Midbrain (tissue), 1 donor: Measurements from ENCODE around the gene RAB27A.
"Not testable (repeated sequence)": the region's sequence is repeated elsewhere in the genome, so short reads cannot be mapped to it uniquely, and the experiment has no call there.

Experiments
- DNase-seq: peaks from one replicate; lab custom pipeline; 2025; lab: John Stamatoyannopoulos, UW

RAB27A gene

GRCh38 chr15:55250392-55250791, 39.2 kb downstream of the RAB27A start:
- no peak for DNase-seq

DNA sequence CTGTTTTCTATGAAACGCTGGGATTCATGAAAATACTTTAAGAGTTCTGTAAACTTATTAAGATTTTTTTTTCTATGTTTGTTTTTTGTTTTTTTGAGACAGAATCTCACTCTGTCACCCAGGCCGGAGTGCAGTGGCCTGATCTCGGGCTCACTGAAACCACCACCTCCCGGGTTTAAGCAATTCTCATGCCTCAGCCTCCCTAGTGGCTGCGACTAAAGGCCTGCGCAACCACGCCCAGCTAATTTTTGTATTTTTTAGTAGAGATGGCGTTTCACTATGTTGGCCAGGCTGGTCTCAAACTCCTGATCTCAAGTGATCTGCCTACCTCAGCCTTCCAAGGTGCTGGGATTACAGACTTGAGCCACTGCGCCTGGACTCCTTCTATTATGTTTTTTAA, 39.7 kb downstream of the RAB27A start:
- not testable (repeated sequence) for DNase-seq

GRCh38 chr15:55248895-55249294, 40.7 kb downstream of the RAB27A start:
- no peak for DNase-seq

DNA sequence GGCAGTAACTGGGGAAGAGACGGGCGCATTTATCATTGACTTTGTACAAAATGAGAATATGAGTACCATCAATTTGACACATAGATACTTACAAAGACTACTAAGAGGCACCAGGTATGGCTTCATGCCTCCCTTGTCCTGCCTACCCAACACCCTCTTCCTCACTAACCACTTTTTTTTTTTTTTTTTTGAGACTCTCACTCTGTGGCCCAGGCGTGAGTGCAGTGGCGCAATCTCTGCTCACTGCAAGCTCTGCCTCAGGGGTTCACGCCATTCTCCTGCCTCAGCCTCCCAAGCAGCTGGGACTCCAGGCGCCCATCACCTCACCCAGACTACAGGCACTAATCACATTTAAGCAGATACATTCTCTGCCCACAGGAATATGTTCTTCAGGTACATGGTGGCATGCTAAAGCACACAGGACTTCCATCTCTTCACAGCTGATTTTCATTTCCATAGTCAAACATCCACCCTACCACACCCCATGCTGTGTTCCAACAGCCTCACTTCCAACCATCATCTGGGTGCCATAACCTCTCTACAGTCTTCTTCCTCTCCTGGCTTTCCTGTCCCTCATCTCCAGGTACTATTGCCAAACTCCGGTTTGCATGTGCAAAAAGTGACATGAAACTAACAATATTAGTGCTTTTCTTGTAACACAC, 41.7 kb downstream of the RAB27A start:
- DNase-seq: no peak

- DNase-seq: no peak
Measured at GRCh38 chr15:55247311-55247710, 42.3 kb downstream of the RAB27A start.

GRCh38 chr15:55246567-55246966, 43.0 kb downstream of the RAB27A start:
- no peak for DNase-seq

DNA sequence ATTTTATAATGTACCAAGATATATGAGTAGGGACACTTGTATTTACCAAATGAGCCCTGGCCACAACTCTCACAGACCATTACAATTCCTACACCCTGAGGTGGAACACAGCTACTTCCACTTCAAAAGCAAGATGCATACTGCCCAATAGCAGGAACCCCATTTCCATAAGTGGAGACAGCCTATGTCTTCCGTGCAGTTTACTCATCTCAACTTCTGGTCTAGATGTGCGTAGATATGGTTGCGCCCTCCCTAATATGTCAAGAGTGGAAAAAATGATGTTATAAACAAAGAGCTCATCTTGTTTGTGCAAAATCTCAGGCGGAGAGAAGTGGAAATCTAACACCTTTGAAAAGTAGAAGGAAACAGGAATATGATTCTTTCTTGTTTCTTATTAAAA, 44.6 kb downstream of the RAB27A start:
- no peak for DNase-seq

DNA sequence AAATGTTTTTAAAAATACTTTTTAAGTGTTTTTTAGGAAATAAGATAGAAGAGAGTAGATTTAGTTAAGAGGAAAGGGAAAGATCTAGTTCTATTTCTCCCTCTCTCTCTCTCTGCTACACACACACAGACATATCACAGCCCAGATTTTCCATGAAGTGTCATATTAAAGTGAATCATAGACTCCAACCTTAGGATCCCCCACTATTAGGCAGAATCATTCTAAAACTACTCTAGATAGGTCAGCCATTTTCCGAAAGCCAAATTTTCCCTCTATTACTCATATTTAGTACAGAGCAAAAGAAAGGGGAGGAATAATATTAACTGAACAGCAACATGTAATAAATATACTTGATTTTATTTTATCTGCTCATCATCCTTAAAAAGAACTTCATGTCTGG, 47.7 kb downstream of the RAB27A start:
- DNase-seq: no peak

DNA sequence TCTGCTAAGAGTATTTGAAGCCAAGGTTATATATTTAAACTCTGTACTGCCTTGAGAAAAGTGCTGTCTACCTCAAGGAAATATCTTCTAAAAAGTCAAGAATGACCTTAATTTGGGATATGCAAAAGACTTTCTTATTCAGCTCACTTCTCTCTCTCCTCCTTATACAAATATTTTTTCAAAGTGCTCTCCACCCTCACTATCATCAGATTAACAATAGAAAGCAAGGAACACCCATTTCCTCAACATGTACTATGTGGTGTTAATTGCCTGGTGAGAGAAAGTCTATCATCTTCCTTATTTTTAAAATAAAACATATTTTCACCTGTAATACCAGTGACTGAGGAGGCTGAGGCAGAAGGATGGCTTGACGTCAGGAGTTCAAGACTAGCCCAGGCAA, 48.4 kb downstream of the RAB27A start:
- DNase-seq: no peak

DNA sequence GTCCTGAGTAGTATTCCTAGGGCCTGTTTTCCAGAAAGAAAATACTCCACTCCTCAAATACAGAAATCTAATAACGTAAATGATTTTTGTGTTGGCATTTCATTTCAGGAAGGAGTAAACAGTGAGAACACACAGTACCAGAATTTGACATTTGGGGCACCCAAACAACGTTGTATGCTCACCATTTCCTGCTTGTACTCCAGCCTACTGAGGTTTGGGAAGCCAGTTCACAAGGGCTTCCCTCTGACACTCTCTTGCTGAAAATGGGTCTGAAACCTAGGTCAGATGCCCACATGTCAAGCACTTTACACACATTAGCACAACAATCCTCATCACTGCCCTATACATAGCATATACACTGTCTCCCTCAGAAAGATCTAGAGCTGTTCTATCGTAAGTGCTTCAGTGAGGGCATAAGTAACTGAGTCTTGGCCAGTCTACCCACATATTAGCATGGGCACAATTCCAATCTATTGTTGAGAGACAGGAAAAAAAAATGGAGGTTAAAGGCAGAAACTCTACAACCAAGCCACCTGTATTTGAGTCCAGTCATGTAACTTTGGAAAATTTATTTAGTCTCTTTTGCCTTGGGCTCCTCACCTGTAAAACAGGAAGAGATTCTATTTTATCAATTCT, 49.4 kb downstream of the RAB27A start:
- DNase-seq: no peak

GRCh38 chr15:55239440-55240124, 50.0 kb downstream of the RAB27A start:
- no peak for DNase-seq

- DNase-seq: no peak
Measured at GRCh38 chr15:55238877-55239276, 50.7 kb downstream of the RAB27A start.

GRCh38 chr15:55237219-55238130, 52.1 kb downstream of the RAB27A start:
- DNase-seq: no peak

DNA sequence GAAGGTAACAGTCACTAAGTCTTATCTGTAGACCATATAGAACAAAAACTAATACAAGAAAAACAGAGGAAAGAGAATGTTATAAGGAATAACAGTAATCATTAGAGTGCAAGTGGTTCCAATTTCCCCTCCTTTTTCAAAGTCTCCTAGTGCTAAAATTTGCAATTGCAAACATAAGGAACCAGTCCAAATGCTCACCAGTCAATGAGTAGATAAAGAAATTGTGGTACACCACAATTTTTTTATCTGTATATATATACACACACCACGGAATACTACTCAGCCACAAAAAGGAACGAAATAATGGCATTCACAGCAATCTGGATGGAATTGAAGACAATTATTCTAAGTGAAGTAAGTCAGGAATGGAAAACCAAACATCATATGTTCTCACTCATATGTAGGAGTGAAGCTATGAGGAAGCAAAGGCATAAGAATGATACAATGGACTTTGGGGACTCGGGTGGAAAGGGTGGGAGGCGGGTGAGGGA, 54.0 kb downstream of the RAB27A start:
- no peak for DNase-seq

DNA sequence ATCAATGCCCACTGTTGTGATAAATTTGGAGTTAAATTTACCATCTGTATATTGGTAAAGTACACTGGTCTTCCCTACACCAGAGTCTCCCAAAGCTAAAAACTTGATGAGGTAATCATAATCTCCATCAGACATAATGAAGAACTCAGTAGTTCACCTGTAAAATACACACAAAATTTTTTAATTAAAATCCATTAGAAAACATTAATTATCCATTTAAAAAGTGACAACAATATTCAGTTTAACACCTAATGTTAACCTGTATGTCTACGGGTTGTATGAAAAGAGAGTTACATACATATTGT, 54.9 kb downstream of the RAB27A start:
- no peak for DNase-seq

GRCh38 chr15:55234104-55234799, 55.4 kb downstream of the RAB27A start:
- no peak for DNase-seq

- DNase-seq: no peak
Measured at GRCh38 chr15:55231455-55231854, 58.2 kb downstream of the RAB27A start.

DNA sequence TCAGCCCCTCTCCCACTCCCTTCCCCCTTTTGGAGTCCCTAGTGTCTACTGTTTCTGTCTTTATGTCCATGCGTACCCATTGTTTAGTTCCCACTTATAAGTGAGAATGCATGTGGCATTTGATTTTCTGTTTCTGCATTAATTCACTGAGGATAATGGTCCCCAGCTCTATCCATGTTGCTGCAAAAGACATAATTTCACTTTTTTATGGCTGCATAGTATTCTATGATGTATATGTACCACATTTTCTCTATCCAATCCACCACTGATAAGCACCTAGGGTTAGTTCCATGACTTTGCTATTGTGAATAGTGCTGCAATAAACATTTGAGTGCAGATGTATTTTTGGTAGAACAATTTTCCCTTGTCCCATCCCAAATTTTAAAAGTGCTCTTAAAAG, 58.7 kb downstream of the RAB27A start:
- no peak for DNase-seq

GRCh38 chr15:55230051-55230670, 59.5 kb downstream of the RAB27A start:
- DNase-seq: no peak

DNA sequence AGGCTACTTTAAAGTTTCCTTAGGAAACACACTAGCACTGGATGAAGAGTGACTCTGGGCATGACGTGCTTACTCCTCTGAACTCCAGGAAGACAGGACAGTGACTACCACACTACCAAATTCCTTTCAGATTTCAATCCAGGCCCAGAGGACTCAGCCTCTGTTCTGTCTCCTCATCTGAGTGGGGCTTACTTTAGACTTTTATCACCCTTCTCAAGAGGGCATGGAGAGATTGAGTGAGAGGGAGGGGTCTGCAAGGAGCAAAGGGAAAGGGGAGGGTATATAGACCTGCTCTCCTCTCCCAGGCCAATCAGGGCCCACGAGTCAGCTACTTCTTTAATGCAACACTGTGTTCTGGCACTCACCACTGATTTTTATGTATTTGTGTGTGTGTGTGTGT, 63.5 kb downstream of the RAB27A start:
- no peak for DNase-seq

GRCh38 chr15:55224892-55225291, 64.7 kb downstream of the RAB27A start:
- DNase-seq: no peak
